HG03565 (cell line): ENCODE results near the gene CAPRIN1.
"Not testable (repeated sequence)": the region's sequence is repeated elsewhere in the genome, so short reads cannot be mapped to it uniquely, and the experiment has no call there.

Experiments
- ATAC-seq: cut with Tn5 transposase; IDR thresholded peaks from one replicate; pipeline ENCODE4 v1.9.1; 2021; ENCODE audit warnings: mild to moderate bottlenecking, moderate library complexity; ENCODE audit not compliant: unreplicated experiment

Gene CAPRIN1

DNA sequence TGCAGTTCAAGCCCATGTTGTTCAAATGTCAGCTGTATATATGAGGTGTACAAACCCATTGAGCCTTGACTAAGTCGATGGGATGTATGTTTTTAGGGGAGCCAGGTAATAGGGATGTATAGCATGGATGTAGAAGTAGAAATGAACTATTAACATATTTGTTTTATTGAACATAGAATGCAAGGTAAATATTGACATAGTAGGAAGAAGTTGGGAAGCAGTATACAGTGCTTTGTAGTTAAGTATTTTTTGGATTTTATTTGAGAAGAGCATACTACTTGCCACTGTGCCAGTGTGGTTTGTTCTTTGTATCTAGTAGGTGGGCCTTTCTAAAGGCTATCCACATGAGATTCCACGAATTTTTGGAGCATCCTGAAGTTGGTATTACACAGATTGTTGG lies 33.1 kb downstream of the CAPRIN1 start:
- no peak for ATAC-seq

DNA sequence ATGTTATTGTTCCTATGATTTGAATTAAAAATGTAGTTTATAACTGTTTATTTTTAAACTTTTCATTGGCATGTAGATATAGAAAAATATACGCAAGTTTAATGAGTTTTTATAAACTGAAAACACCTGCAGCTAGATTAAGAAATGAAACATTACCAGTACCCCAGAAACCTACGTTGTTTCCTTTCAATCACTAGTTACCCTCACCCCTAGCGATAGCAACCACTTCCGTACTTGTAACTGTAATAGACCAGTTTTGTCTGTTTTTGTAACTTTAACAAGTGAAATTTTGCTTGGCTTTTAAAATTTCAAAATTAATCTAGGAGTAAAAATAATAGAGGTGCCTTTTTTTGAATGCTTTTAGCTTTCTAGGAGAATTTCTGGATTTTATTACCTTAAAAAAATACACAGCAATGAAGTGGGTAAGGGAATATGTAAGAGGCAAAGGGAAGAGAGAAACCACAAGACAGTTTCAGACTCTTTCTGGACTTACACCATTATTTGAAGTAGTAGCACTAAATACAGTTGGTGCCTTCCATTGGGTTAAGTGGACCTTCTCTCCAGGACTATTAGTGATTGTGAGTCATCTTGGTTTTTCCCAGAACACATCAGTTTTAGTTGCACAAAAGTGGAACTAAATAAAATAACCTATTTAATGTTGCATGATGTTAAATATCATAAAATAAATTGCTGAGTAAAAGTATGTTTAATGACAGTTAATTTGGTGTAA lies 35.2 kb downstream of the CAPRIN1 start:
- ATAC-seq = peak; percentile 34

DNA sequence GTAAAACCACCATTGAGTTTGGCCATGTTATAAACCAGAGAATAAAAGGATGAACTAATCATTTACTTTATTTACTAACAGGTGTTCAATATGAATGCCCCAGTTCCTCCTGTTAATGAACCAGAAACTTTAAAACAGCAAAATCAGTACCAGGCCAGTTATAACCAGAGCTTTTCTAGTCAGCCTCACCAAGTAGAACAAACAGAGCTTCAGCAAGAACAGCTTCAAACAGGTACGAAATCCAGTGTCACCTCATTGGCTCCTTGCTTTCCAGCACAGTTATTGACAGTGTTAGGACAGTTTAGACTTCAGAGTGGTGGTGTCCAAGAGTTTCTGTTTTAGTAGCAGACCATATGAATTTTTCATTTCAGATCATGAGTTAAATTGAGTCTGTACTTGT lies 40.3 kb downstream of the CAPRIN1 start:
- ATAC-seq = no peak

DNA sequence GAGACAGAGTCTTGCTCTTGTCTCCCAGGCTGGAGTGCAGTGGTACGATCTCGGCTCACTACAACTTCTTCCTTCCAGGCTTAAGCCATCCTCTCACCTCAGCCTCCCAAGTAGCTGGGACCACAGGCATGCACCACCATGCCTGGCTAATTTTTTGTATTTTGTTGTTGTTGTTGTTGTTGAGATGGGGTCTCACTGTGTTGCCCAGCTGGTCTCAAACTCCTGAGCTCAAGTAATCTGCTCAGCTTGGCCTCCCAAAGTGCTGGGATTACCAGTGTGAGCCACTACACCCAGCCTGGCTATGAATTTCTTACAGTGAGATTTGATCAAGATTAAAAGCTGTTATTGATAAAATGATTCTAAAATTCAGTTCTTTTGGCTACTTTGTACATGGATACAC lies 43.4 kb downstream of the CAPRIN1 start:
- not testable (repeated sequence) for ATAC-seq

DNA sequence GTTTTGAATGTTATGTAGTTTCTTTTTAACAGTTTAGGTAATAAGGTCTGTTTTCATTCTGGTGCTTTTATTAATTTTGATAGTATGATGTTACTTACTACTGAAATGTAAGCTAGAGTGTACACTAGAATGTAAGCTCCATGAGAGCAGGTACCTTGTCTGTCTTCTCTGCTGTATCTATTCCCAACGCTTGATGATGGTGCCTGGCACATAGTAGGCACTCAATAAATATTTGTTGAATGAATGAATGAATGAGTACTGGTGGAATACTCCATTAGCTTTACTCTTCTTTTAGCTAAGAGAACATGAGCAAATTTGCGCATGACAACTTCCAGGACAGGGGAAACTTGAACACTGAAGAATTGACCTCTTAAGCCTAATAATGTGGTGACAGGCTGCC lies 47.3 kb downstream of the CAPRIN1 start:
- no peak for ATAC-seq

DNA sequence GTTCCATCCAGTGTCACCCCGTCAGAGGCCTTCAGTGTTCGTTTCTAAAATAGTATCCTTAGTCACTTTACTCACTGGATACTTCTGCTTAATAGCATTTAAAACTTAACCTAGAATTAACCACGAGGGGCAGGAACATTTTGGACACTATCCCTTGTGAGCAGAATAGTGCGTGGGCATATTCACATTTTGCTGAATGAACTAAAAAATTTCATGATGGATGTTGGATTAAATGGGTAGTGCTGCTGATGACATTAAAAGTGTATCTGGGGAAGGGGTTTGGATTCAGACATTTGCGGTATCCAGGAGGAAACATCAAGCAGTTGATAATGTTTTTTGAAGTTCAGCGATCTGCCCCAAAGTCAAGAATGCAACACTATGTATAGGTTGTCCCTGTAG lies 53.1 kb downstream of the CAPRIN1 start:
- no peak for ATAC-seq

DNA sequence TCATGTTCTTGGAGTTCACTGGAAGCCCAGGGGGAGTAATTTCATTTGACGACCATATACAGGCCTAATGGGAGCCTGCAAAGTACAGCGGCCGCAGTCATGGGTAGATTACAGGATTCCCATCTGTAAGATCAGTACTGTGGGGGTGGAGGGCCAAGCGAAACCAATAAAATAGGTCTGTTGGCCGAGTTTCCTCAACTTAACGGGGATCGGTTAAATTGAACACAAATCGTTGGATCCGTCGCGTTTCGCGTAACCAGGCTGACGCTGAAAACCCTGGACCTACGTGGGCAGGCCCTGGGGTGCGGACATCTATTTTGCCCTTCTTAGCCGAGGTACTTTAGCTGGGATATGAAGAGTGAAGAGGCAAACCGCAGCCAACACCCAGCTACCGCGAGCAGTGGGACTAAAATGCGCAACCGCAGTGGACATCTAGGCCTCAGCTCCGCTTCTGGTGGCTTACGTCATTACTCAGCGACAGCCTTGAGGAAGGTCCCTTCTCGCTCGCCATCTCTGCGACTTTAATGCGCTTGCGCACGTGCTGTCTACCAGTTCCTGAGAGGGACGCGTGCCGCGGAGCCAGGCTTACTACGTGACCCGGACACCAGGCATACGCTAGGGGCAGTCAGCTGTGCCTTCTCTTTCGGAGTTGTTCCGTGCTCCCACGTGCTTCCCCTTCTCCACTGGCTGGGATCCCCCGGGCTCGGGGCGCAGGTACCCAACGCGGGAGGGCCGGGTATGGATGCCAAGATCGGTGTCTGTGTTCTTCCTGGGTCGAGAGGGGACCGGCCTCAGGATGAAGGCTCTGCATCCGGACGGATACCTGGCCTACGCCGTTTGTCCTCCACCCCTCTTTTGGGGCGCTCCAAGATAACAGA lies 53.8 kb downstream of the CAPRIN1 start, which contains the start of gene NAT10:
Gene NAT10 (plus strand): TSS at position 551 of the 878 bp plus-strand sequence. CDS start 2,597 bp downstream, outside the sequence.
- peak; percentile 89 for ATAC-seq

DNA sequence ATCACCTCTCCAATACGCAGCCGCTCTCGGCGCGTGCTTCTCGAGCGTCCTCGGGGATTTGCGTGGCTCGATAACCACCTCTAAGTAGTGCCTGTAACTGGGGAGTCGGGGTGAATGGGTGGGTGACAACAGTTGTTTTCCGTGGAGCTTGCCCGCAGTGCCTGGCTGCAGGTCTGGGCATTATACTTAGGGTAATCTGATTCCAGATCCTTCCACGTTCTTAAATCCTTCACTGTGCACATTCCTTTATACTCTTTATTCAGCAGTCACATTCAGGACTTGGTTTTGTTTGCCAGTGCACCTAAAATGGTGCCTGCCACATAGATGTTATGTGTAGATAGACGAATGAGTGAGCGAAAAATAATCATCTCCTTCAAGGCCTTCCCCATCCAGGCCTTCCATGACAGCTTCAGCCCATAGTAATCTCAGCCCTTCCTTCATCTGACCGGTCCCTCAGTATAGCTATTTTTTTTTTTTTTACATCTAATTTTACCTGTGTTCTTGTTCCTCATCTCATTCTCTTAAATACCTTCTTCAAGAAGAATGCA lies 54.5 kb downstream of the CAPRIN1 start:
- ATAC-seq = no peak

DNA sequence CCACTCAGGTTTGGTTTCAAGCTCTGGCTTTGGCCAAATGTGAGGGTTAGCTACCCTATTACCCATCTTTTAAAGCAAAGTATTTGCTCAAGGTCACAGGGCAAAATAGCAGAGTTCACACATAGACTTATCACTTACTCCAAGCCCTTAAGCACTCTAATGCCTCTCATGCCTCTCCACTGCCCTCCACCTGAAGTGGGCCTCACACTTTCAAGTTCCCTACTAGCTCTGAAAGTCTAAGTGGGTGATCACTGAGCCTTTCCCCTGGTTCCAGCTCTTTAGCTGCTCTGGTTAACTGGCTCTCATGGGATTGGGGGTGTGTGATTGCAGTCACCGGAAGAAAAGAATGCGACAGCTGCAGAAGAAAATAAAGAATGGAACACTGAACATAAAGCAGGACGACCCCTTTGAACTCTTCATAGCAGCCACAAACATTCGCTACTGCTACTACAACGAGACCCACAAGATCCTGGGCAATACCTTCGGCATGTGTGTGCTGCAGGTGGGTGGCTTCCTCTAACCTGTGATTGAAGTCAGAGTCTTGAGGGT lies 60.3 kb downstream of the CAPRIN1 start:
- no peak for ATAC-seq

DNA sequence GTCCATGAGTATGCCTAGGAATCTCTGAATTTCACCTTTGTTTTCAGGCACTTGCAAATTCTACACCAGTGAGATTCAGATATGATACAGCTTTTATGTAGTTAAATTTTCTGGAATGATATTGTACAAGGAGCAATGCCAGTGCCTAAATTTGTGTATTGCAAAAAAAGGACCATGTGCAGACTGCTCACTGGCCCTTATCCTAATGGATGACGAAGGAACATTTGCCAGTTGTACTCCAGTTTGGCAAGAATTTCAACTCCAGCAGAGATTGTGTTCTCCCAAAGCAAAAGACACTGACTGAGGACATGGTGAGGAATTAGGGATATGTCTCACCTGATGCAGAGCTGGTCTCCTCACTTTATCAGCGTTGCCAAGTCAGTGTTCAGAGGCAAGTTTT lies 62.5 kb downstream of the CAPRIN1 start:
- no peak for ATAC-seq

DNA sequence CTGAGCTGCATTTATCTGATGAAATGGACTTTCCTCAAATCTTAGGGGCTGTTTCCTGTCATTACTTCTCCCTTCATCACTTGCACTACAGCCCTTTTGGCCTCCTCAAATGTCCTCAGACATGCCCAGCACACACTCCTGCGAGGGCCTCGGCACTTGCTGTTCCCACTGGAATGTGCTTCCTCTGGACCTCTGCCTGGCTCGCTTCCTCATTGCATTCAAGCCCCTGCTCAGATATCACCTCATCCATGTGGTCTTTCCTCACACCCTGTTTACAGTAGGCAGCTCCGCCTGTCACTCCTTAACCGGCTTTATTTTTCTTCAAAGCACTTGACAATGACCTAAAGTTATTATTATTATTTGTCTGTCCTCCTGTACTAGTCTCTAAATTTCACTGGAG lies 62.9 kb downstream of the CAPRIN1 start:
- no peak for ATAC-seq

DNA sequence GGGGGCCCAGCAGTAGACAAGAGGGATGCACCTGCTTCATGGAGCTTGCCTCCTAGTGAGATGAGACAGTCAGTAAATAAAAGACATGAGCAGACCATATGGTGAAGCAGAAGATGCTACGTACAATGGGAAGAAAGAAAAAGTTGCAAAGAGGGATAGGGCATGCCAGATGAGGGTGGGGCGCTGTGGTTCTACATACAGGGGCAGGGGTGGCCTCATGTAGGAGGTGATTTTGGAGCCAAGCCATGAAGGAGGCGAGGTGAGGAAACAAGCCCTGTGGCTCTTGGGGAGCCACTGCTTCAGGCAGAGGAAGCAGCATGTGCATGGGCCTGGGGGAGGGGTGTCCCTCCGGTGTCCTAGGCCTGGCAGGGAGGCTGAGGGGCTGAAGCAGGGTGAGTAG lies 69.1 kb downstream of the CAPRIN1 start:
- no peak for ATAC-seq

DNA sequence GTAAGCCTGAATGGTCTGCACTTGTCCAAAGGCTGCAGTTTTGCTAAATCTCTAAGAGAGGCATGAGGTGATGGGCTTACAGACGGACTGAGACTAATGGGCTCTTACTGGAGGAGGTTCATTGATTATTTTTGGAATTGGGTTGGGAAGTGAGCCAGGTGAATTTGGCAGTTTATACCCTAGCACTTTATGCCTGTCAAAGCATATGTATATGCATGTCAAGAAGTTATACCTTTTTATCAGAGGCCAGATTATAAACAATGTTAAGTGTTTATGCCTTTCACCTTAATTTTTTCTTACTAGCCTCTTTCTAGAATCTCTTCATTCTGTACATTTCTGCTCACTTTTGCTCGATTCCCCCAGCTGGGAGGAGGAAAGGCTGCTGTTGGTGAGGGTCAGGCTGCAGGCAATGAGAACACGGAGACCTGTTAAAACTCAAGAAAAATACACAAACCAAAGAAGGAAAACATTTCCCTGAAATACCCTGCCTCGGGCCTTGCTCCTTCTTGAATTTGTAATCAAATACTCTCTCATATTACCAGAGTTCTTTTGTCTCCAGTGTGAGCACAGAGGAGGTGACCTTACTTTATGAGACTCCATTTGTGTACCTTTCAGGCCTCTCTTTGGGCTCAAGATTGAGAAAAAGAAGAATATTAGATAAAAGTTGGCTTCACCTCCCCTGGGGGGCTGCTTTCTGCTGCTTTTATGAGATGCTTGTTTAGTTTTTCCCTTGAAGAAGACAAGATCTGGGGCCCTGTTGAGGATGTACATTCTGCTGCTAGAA lies 73.5 kb downstream of the CAPRIN1 start:
- ATAC-seq = no peak

DNA sequence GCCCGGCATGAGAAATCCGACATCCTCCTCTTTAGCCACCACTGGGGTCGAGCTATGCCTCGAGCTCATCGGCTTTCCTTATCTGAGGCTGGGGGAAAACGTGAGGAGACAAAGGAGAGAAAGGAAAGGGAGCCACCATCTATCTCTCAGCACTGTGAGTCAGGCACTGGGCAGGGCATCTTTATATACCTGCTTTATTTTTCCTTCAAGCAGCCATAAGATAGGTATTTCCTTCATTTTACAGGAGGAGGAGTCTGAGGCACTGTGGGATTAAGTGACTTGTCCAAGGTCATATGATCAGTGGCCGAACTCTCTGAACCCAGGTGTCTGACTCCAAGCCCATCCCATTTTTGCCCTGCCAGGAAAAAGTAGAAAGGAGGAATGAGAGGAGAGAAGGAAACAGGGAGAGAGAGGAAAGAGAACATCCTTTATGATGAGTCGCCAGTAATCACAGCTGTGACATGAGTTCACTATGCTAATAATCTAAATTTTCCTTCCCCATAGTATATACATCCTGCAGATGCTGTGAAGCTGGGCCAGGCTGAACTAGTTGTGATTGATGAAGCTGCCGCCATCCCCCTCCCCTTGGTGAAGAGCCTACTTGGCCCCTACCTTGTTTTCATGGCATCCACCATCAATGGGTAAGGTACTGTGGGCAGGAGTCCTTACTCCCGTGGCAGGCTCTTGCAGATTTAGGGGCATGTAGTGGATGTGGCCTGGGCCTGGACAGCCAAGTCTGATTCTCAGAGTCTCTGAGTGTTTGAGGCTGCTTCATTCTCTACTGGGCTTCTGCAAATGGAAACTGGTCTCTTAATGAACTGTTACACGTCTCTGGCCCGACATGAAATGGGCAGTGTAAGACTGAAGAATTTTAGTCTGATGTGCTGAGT lies 75.7 kb downstream of the CAPRIN1 start:
- ATAC-seq = no peak

DNA sequence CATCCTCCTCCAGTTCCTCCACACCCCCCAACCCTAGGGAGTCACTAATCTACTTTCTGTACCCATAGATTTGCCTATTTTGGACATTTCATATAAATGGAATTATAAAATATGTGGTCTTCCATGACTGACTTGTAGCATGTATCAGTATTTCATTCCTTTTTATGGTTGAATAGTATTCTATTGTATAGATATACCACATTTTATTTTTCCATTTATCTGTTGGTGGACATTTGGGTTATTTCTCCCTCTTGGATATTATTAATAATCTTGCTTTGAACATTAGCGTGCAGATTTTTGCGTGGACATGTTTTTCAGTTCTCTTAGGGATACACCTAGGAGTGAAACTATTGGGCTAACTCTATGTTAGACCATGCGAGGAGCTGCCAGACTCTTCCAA lies 77.3 kb downstream of the CAPRIN1 start:
- ATAC-seq = no peak

DNA sequence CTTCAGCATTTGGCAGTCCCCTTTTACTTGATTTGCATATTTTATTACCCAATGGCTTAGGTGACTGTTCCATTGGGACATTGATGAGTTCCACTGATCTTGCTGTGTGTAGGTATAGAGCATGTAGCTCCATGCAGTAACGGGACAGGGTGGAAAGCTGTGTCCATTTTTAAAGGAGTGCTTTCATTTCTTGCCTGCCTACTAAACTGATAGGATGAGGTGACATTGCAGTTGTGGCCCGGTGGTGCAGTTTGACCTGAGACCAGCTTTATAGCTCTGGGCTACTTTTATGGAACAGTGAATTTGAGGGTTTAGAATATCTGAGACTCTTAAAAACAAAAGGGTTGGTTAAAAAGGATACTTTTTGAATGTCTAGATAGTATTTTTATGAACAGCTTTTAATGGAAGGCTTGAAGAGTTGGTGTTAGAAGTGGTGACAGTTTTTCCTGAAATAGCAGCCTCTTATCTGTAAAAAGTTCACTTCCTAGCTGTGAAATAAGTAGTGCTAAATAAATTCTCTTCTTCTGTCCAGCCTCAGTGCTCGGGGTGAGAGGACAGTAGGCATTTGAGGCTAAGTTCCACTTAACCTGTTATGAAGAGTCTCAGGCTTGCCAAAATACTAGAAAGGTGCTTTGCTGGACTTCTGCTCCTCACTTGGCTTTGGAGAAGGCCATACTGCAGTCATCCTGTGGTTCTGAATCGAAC lies 80.9 kb downstream of the CAPRIN1 start:
- no peak for ATAC-seq

DNA sequence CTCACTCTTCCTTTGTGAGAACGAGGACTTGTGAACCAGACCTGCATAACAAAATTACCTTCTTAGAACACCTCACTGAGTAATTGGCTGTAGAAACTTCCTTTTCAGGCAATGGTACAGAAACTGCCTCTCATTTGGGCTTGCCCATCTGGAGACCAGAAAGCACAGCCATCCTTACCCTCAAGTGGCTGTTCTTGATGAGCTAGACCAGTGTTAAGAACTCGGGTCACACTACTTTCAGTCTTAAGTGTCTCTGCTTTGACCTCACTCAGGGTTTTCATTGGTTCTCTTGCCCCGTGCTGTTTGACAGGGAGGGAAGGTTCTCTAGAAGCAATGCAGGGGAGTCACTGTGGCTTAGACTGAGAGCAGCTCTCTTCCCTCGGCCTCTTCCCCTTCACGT lies 83.2 kb downstream of the CAPRIN1 start:
- ATAC-seq = no peak

DNA sequence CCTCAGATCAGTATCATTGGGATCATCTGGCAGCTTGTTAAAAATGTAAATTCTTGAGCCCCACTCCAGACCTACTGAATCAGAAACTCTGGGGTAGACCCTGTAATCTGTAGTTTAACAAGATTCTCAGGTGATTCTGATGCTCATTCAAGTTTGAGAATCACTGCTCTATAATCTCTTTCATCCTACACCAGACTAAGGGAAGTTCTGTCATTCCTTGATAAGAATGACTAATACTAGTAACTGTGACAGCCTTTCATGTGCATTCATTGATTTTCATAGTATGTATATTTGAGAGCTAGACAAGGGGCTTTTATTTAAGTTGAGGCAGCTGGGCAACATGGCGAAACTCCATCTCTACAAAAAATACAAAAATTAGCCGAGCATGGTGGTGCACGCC lies 83.9 kb downstream of the CAPRIN1 start:
- peak; percentile 46 for ATAC-seq

DNA sequence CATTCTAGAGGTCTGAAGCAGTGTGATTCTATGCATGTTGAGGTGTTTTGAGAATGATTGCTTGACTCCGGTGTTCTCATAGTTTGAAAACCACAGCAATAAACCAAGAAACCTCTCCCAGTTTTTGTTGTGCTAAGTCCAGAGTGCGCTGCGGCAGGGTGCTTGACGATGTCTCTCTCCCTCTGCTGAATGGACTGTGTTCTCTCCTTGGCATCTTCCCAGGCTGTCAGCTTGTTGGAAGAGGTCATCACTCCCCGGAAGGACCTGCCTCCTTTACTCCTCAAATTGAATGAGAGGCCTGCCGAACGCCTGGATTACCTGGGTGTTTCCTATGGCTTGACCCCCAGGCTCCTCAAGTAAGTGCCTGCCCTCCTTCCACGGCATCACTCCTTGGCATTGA lies 84.9 kb downstream of the CAPRIN1 start:
- ATAC-seq = no peak
